WTC11 (cell line): ENCODE data around the gene GTF3C1.

ENCODE experiments used
- CTCF ChIP-seq: fragments of 200-600 bp; IDR thresholded peaks from 2 replicates; pipeline ENCODE4 v1.8.0; 2022; ENCODE audit warnings: antibody characterized with exemption
- NR2C2 ChIP-seq: sonication (generic); formaldehyde crosslinking; IDR thresholded peaks from 2 replicates; pipeline ENCODE4 v1.8.0; 2022; ENCODE audit warnings: mild to moderate bottlenecking, missing genetic modification reagents
- NR3C1 ChIP-seq: sonication (generic); formaldehyde crosslinking; conservative IDR thresholded peaks from 2 replicates; pipeline ENCODE4 v1.8.1; 2023; ENCODE audit warnings: low read depth, mild to moderate bottlenecking, missing genetic modification reagents

- TF ChIP-seq CTCF (no peak), NR2C2 (CRISPR knock-in tag) (no peak), NR3C1 (CRISPR knock-in tag) (no peak)
These were observed 116.1 kb downstream of the GTF3C1 start for GRCh38 chr16:27433636-27434035.
